HG03095 (cell line): ENCODE measurements around the gene IRS2.
"Not testable (repeated sequence)": the region's sequence is repeated elsewhere in the genome, so short reads cannot be mapped to it uniquely, and the experiment has no call there.

ENCODE experiments used
- ATAC-seq: cut with Tn5 transposase; IDR thresholded peaks from one replicate; pipeline ENCODE4 v1.9.1; 2021; ENCODE audit warnings: moderate library complexity; ENCODE audit not compliant: unreplicated experiment

IRS2 gene

GRCh38 chr13:109737606-109738005 is 48.8 kb downstream of the IRS2 start:
- ATAC-seq = no peak

GRCh38 chr13:109737046-109737573 is 49.3 kb downstream of the IRS2 start:
- ATAC-seq = no peak

- ATAC-seq = no peak
These were observed 50.9 kb downstream of the IRS2 start for GRCh38 chr13:109735436-109735966.

DNA sequence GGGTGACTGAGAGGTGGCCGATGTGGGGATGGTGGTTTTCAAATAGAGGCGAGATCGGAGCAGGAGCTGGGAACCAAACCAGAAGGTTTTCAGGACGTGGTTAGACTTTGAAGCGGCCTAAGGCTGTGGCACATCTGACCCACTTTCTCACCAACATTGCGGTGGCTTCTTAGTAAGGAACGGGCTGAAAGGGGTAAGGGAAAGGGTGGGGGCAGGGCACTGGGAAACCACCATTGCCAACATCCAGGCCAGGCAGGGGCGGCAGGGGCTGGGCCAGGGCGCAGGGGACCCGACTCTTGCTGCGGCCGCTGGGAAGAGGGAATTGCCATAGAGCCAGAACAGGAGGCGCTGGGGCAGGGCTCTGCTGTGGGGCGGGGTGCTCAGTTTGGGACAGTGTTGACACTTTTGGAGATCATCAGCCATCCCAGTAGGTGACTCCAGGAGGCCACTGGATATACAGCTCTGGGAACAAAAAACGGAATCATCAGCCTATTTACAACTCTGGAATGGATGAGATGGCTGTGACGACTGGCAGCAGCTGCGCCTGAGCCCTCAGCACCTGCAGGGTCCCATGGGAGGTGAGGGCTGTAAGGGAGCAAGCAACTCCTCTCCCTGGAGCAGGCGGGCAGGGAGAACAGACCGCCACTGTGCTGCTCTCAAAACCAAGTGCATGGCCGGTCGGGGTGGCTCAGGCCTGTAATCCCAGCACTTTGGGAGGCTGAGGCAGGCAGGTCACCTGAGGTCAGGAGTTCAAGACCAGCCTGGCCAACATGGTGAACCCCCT is 52.2 kb downstream of the IRS2 start:
- ATAC-seq = no peak

DNA sequence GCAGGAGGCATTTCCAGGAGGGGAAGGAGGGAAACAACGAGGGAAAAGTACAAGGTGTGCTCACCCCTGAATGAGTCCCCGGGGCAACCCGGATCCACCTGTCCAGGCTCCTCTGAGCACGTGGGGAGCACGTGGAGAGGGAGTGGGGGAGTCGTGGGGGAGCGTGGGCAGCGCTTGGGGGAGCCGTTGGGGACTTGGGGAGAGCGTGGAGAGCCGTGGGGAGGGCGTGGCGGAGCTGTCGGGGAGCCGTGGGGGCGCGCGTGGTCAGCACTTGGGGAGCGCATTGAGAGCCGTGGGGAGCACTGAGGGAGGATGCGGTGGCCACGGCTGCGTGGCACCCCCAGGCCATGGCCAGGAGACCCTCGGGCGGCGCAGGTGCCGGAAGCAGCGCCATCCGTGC is 52.8 kb downstream of the IRS2 start:
- ATAC-seq = no peak

GRCh38 chr13:109732470-109733170 is 53.8 kb downstream of the IRS2 start:
- not testable (repeated sequence) for ATAC-seq

- ATAC-seq = no peak
These were observed 55.5 kb downstream of the IRS2 start for GRCh38 chr13:109730812-109731335.

DNA sequence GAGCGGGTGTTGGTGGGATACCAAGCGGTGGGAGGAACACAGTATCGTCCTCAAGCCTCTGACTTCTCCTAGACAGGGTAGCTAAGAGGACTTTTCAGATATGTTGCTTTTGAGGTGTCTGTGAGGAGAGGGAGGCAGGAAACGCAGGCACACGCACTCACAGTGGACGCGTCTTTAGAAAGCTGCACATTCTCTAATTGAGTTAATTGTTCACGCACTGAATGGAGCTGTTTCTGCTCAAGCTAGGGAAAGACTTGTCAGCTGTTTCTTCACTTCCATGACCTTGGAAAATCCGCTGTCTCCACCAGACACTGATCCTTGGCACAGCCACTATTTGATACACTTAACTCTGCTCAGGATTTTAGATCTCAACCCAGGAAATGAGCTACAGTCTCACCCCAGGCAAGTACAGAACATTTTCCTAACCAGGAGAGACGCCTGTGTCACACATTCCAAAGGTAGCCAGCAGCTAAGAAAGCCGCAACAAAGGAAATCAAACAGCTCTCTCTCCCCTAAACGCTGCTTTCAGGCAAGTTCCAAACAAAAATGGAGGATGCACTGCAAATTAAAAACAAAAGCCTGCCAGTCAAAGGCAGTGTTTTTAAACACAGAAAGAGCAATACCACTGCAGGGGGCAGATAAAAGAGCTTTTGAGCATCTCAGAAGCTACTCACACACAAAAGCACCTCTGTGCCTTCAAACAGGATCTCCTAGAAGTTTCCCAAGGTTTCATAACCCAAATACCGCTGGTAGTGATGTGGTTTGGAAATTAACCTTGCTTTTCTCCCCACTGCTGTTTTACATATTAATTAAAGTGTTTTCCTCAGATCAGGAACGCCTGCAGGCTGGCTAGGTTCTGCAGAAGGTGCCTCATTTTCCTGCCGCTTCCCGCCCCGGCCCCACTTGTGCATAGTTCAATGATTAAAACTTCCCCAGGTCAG is 57.3 kb downstream of the IRS2 start:
- no peak for ATAC-seq

DNA sequence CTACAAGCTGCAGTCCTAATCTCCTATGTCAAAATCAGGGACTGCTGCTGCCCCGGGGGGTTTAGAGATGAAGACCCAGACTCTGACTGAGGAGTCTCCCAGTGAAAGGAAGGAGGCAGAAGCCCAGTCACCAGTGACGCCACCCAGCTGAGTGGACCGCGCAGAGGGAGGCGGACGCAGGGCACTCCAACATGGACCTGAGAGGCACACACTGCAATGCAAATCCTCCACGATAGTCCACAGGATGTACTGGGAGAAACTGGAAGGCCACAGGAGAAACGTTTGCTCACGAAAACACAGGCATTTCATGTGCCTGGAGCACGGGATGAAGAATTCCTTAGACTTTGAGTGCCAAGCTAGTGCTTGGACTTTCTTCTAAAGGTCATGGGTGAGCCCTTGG is 58.3 kb downstream of the IRS2 start:
- no peak for ATAC-seq

GRCh38 chr13:109727251-109727650 is 59.1 kb downstream of the IRS2 start:
- no peak for ATAC-seq

DNA sequence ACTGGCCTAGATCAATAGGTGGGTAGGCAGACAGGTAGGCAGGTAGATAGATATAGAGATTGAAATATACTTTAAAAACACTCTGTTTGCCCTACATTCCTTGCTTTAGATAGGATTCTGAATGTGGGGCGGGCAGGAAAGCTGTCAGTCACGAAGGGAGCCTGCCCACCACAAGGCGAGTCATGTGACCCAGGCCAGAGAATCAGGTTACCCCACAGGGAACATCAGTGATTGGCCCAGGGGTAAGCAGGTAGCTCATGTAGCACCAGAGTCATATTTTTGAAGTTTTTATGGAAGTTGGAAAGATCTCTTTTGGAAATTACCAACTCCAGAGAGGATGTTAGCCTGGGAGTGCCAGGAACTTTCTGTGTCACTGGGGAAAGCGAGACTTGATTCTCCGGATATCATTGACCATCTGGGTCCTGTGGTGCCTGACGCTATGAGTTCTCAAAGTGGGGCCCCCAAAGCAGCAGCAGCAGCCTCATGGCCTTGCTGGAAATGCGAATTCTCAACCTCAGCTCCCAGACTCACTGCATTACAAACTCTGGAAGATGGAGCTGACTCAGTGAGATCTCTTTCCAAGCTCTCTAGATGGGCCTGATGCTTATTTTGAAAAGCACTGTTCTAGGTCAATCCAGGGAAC is 60.3 kb downstream of the IRS2 start:
- ATAC-seq = no peak

DNA sequence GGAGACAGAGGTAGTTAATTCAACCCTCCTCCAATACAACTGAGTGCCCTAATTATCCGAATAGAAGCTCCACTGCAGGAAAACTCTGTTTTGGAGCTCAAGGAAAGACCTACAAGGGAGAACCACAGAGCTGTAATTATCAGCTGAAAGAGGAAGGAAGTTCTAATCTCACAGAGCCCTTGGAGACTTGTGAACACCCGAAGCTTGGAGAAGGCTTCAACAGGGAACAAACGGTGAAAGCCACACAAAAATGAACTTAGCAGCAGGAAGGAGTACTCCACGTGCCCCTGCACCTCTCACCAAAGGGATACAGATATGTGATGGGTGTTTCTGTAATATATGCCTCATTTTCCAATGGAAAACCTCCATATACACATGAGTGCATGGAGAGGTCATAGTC is 61.1 kb downstream of the IRS2 start:
- no peak for ATAC-seq

DNA sequence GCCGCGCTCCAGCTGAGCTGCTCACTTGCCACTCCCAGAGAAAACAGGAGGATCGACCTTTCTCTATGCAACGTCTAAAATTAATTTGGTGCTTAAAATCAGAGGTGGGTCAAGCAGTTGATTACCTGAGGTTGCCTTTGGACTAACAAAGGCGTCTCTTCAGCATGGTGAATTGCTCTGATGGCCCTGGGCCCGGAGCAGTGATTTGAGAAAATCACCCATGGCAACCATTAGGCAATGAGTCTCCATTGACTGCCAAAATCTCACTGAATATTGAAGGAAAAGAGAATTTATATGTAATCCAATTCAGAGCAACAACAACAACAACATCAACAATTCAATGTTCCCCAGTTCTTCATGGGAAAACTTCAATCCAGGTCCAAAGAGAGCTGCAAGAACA is 61.8 kb downstream of the IRS2 start:
- ATAC-seq = no peak

DNA sequence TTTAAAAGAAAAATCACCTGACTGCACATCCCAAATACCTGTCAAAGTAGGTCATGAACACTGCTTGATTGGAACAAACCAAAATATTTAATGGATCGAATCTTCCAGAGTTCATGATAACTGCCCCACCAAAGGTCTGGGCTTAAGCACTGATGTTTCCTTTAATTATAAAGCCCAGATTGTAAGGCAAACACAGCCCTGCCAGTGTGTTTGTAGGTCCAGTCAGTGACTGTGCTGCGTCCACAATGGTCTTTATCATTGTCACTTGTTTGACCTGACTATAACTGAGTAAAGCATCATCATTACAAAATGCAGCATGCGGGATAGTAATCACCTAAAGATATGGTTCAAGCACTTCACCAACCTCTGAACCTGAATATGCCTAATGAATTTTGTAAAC is 63.3 kb downstream of the IRS2 start:
- no peak for ATAC-seq

DNA sequence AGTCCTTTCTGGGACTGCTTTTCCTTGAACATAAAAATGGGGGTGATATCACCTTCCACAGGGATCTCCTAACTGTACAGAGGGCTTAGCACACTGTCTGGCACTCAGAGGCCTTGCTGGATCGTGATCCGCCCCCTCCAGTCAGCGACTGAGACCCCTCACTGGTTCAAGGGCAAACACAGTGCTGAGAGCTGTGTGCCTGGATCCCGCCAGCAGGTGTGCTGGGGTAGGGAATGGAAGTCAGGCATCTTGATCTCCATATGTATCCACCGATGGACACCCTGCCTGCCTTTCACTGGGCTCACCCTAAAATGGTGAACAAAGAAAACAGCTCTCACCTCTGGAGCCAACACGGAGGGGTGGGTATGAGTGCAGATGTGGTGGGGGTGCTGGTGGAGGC is 64.3 kb downstream of the IRS2 start:
- no peak for ATAC-seq

DNA sequence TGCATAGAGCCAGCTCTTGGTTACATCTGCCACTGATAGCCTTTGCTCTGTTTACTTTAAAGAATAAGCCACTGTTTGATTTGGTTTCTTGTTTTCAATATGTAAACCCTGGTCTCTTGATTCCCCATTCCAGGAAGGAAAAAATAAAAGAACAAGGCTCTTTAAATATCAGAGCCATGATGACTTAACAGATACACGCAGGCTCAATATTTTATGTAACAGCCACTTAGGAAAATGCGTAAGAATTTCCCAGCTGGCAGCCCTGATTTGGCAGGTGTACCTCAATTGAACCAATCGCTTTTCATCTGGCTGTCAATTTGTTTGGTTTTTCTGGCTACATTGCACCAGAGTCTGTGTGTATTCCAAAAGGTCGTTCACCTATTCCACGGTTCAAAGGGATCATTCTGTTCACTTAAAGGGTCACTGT is 65.6 kb downstream of the IRS2 start:
- no peak for ATAC-seq

- ATAC-seq = no peak
These were observed 66.3 kb downstream of the IRS2 start for GRCh38 chr13:109719962-109720646.

DNA sequence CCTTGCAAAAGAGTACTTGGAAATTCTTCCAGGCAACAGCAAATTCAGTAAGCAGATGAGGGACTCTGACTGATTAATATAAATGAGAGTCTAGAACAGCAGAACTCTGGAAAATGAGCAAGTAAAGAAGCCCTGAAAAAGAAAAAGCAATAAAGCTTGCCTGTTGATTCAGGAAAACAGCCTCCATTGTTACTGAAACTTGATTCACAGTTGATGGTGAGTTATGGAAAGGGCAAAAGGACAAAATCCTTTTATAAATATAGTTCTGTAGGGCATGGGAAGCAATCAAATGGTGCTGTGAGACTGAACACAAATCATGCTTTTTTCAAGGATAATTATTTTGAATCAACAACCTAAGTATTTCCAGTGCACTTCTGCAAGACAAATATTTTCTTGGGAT is 67.7 kb downstream of the IRS2 start:
- no peak for ATAC-seq

- no peak for ATAC-seq
These were observed 68.7 kb downstream of the IRS2 start for GRCh38 chr13:109717686-109718085.

DNA sequence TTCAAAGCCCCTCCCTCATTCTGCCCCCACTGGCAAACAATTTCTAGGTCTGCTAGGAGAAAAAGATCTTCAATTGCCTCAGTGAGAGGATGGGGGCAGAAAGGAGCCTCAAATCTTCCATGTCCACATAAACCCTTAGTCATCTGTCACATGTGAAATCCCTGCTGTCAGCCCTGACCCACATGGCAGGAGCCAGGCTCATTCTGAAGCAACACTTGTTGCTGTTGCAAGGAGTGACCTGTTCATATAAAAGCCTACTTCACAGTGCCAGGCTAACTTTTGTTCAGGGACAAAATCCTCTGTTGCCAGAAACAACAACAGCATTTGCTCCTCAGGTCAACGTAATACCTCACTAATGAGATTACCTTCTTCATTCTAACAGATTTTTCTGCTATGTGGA is 70.5 kb downstream of the IRS2 start:
- no peak for ATAC-seq
